ENCODE measurements around the gene KIRREL3.

The KIRREL3 gene

DNA sequence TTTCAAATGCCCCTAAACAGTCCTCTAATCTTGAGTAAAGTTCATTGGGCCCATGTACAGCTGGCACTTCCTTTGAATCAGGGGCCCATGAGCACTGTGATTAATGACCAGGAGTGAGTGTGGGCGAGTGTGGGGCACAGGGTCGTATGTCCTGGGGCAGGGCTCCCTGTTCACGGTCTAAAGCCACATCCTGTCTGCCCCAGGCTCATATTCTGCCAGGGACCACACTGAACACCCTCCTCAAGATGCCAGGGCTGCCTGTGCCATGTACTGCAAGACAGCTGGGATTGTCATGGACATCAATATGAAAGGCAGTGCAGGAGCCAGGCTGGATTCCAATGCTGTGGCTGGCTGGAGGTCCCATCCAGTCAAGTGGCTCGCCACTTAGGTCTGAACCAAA is 130.5 kb downstream of the KIRREL3 start:
- DNase-seq (ENCODE audit: low read depth): no peak

DNA sequence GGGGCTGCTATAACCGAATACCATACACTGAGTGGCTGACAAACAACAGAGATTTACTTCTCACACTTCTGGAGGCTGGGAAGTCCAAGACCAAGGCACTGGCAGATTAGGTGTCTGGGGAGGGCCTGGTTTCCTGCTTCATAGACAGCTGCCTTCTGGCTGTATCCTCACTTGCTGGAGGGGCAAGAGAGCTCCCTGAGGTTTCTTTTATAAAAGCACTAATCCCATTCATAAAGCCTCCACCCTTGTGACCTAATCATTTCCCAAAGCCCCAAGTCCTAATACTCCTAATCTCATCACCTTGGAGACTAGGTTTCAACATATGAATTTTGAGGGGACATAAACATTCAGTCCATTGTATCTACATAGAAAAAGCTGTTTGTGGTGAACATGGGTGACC is 131.8 kb downstream of the KIRREL3 start:
- DNase-seq (ENCODE audit: low read depth): no peak

DNA sequence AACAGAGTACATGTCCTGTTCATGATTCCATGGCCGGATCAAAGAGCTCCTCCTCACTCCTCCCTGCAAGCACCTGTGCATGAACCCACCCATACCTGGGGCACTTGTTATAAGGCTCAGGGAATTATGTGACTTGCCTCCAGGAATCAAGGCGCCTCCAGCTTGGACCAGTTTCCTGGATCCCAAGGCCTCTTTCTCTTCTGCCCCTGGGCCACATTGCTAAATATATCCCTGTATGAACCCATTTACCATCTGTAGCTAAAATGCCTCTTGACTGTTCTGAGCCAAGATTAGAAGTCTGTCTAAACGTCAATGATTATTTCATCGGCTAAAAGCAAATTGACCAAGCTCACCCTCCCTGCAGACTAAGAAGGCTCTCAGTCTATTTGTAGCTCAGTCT is 135.6 kb downstream of the KIRREL3 start:
- DNase-seq (ENCODE audit: low read depth): no peak

DNA sequence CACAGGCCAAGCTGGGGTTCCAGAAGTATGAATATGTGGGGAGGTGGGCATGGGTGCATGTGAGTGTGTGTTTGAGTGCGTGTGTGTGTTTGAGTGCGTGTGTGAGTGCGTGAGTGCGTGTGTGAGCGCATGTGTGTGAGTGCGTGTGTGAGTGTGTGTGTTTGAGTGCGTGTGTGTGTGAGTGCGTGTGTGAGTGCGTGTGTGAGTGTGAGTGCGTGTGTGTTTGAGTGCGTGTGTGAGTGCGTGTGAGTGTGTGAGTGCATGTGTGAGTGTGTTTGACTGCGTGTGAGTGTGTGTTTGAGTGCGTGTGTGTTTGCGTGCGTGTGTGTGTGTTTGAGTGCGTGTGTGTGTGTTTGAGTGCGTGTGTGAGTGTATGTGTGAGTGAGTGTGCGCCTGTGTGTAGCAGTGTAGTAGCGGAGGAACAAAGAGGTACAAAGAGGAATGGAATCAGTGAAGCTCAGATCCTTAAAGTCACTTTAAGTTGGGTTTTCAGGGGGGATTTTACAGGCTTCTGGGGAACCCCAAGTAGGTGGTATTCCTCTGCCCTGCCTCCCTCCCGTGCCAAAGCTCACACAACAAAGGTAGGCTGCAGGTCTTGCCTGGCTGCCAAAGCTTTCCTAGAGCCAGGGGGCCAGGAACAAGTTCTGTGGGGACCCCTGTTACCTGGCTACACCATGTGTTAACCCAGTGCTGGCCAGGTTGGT is 137.1 kb downstream of the KIRREL3 start:
- no peak for DNase-seq (ENCODE audit: low read depth)

DNA sequence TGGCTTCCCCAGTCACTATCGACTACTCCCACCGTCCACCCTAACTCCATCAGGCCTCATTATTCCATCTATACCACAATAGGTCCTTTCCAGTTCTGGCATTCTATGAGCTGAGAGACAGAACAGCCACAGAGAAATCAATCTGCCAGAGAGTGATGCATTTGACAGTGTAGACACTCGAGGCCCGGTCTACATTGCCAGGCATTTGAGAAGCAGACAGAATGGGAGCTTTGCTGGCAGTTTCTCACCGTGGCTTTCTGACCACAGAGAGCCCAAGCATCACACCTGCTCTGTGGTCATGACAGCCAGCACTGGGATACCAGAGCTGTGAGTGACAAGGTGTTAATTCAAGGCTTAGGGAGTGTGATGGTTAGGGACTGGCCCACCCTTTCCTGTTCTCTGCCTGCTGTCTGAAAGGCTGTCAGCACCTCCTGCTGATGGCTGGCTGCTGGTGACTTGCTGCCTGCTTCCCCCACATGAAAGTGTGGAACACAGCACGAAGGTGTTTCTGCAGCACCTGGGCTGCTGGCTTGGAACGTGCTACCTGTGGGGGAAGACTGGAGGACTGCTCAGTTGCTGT is 137.8 kb downstream of the KIRREL3 start:
- no peak for DNase-seq (ENCODE audit: low read depth)

DNA sequence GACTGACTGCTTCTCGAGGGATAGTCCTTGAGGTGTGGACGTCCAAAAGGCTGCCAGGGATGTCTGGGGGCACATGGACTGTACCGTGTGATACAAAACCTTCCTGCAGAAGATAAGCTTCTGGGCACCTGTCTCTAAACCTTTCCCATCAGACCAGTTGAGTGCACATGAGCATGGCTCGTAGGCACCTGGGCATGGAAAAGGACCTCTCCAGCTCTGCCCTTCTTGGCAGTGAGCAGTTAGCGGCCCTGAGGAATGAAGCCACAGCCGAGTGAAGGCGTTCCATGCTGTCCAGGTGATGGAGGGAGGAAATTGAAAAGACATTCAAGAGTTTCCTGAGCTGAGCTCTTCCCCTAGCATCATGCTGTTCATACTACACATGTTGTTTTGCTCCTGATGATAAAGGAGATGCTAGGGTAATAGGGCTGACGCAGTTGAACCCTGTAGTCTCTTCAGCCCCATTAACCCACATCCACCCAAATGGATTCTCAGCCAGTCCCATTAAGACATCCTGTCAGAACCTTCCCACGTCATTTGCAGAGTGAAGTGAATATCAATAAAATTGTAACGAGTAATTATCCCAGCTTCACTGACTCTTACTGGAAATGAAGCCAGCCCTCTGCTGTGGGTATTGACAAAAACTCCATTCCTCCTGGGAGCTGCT is 138.6 kb downstream of the KIRREL3 start:
- DNase-seq (ENCODE audit: low read depth): no peak

DNA sequence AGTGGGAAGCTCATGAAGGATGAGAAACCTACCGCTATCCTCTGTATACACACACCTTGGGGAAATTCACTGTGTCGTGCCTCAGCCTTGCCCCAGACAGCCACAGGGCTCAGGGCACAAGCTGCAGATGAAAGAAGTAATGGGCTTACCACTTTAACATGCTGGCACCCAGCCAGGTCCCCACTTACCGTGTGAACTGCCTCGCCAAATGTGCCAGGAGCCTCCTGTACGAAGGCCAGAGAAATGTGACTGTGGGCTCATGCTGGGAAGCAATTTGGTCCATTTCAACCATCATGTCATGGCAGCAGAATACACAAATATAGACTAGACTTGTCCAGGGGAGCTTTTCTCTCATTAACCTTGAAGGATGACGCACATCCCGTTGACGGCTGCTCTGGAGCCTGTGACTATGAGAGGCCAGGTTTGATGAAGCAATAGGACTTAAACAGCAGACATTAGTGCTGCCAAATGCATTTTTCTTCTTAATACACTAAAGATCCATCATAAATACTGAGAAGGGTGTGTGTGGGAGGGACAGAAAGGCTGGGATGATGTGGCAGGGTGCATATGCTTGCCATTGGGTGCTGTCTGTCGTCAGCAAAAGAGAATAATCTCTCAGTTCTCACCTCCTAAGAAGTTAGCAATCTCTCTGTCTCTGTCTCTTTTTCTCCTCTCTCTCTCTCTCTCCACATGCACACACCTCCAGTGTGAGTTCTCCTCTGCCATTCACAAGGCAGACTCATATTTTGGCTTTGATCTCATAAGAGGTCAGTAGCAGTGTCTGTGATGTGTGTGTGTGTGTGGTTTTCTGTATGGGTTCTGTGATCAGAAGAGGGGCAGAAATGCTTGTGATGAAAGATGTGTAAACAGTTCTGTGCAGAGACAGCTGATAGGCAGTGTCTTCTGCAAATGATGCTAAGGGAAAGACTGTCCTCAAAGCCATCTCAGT is 142.4 kb downstream of the KIRREL3 start:
- no peak for DNase-seq (ENCODE audit: low read depth)

DNA sequence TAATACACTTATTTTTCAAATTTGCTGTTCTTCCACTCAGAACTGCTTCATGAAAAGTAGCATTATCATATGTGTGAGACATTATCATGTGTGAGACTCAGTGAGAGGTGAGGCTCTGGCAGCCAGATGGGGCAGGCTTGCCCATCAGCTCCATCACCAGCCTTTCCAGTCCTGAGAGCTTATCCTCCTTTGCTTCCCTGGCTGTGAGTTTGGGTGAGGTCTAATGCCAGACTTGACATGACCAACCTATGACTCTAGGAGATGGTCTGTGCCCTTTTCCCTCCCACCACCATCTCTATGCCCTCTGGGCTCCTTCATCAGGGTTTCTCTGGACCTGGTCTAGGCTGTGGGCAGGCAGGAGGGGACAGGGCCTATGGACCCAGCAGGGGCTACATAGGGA is 145.0 kb downstream of the KIRREL3 start:
- no peak for DNase-seq (ENCODE audit: low read depth)

DNA sequence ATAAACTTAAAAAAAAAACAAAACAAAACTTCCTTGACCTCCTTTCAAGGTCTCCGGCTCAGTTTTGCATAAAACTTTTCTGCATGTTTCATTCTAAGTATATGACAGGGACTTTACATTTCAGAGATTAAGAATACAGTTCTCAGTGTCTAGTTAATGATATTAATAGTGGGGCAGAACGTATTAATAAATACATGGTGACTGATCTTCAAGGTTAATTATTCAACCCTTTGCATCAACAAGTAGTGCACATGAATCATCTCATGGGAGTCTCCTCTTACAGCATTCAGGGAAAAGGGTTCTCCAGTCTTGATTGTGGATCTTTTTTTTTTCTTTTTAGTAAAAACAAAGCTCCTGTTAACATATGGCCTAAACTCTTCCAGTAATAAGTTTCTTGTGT is 146.8 kb downstream of the KIRREL3 start:
- DNase-seq (ENCODE audit: low read depth): no peak

DNA sequence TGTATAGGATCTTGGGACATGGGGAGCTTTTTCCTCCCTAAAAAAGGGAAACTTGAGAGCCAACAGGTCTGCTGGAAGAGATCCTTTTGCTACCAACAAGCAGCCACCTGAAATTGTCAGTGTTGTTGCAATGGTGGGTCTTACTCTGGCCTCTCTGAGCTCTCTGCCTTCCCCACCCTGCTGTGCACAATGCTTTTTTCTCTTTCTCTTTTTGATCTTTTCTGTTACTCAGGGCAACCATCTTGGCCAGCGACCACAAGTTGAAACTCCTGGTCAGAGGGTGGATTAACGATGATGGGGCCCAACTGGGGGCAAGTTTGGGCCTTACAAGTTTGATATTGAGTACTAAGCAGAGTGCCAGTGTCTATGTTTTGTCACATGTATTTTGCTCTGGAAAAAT is 155.8 kb downstream of the KIRREL3 start:
- no peak for DNase-seq (ENCODE audit: low read depth)

DNA sequence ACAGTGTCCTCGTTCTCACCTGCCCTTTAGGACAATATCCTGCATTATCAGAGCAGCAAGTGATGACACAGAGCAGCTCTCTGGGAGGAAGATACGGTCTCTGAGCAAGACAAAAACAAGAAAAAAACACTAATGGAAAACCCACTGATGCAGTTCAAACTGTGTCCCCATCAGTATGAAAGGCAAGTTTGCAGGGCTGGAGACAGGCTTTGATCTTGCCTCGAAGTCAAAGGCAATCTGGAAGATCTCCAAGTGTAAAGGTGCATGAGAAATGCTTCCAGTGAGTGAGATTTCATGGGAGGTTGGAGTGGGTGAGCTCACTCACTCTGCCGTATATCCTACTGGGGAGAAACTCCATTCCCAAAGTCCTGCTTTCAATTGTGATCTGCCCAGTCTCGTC is 157.5 kb downstream of the KIRREL3 start:
- no peak for DNase-seq (ENCODE audit: low read depth)

DNA sequence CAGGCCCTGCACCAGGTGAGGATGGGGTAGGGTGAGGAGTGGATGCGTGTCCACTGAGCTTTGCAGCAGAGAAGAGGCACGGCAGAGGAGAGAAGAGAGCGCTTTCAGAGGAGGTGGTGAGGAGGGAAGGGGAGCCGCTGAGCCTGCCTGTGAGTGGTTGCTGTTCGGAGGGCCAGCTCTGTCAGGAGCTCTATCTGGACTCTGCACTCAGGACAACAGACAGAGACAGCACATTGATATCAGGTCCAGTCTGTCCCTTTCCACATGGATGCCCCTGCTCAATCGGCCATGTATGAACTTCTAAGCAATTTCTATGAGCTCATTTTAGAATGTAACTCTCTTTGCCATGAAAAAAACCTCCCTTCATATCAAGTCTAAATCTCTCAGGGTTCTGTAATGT is 158.6 kb downstream of the KIRREL3 start:
- no peak for DNase-seq (ENCODE audit: low read depth)

DNA sequence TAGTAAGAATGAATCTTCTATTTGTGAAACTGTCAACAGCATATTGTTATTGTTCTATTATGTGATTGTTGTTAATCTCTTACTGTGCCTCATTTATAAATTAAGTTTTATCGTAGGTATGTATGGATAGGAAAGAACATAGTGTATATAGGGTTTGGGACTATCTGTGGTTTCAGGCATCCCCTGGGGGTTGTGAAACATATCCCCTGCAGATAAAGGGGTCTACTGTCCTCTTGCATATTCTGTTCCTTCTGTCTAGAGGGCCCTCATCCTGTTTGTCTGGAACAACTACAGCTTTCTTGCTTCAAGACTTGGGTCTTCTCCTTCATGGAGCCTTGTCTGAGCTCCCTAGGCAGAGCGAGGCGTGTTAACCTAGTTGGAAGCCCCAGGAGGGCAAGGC is 159.6 kb downstream of the KIRREL3 start:
- DNase-seq (ENCODE audit: low read depth): no peak

DNA sequence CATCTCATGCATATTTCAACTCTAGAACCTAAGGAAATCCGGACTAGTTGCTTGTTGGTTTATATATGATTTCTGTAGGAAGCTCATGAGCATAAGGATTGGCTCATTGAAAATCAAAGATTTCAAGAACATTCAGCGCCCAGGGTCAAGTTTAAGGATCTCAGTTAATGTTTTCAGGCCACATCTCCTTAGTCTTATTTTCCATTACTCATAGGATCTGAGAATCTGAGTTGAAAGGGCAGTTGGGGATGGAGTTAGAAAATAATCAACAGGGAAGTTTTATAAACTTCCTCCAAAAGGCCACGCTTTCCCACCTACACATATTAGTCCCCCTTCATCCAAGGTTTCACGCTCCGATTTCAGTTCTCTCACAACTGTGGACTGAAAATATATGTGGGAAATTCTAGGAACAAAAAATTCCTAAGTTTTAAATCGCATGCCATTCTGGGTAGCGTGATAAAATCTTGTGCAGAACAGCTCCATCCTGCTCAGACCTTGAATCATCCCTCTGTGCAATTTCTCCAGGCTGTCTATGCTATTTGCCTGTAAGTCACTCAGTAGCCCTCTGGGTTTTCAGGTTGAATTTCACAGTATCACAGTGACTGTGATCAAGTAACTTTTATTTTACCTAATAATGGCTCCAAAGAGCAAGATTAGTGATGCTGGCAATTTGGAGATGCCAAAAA is 160.2 kb downstream of the KIRREL3 start:
- DNase-seq (ENCODE audit: low read depth): no peak

DNA sequence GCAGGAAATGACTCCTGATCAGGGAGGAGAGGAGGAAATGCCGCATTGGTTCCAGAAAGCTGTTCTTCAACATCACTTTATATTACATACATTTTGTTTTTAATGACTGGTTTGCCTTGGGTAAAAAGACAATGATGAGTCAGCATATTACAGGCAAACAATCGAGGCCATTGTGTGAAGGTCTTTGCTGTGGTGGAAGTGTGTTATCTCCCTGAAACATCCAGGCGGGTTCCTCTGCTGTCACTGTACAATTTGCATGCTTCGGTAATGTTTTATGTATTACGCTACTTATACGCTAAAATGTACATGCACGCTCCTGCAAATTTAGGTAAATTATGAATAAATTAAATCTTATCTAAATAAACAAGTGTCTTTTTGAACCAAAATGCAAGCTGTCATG is 161.1 kb downstream of the KIRREL3 start:
- no peak for DNase-seq (ENCODE audit: low read depth)

DNA sequence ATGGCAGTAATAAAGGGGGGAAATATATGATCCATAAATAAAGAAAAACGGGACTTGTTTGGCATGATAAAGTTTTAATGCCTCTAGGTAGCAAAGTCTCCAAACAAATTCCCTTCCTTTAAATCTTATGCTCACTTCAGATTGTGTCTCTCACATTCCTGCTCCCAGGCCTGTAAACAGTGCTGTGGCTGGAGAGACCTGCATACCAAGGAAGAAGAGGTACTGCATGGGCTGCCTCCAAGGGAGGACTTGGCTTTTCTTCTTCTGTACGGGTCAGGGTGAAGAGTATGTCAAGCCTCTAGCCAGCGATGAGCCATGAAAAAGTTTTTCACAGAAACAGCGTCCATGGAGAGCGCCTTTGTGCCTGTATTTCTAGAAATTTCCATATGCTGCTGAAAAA is 161.8 kb downstream of the KIRREL3 start:
- no peak for DNase-seq (ENCODE audit: low read depth)

DNA sequence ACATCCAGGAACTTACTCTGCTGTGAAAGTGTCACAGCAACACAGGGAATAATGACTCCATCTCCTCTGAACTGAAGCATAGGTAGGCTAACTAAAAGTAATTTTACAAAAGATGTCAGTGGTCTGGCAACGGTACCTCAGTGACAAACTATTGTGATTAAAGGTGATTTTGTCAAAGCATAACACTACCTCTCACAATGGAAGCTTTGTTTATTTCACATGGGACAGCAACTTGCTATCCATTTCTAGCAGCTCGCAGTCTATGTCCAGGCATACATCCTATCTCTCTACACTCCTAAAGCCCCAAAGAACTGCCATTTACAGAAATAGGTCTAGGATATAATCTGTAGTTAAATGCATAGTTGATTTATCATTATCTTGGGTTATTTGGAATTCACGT is 163.0 kb downstream of the KIRREL3 start:
- no peak for DNase-seq (ENCODE audit: low read depth)

DNA sequence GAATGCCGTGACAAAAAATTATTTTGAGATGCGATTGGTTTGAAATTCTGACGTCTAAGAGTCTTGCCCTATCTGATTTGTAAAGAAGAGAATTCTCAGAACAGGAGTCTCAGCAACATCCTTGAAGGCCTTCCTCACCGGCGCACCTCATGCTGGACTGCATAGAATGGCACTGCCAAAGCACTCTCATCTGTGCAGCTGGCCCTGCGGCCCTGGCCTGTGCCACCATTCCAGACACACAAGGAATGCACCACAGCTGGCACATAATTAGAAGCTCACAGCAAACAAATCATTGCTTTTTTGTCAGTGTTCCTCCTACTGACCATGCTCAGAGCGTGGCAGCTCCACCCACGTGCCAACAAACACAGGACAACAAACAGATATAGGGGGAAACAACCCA is 166.0 kb downstream of the KIRREL3 start:
- DNase-seq (ENCODE audit: low read depth): no peak

DNA sequence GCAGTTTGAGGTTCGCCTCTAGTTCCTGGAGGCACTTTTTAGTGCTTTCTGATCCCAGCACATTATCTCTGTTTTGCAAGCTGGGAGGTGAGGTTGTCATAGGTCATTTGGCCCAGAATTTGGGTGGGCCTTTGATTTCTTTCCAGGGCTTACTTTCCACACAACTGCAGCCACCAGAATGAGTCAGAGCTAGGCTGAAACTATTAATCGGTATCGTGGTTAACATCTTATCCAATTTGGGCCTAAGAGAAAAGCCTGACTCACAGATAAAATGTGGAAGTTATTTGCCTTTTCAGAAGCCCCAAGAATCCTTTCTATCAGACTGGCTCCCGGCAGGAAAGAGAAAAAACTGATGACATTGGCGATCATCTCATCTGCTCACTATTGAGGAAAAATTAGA is 166.4 kb downstream of the KIRREL3 start:
- DNase-seq (ENCODE audit: low read depth): no peak

DNA sequence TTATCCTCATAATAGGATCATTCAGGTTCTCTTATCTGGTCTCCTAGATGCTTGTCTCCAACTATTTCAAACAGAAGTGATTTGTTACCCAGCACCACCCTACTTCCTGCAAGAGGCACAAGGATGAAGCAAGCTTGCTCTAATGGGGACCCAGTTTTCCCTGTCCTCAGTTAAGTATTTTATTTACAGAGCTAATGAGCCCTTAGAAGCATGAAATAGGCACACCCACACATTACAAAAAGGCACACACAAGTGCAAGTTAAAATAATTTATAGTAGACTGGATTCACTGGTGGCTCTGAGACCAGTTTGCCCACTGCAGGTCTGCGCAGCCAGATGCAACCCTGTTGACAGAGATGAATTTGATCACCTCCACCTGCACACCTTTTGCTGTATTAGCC is 167.5 kb downstream of the KIRREL3 start:
- no peak for DNase-seq (ENCODE audit: low read depth)

DNA sequence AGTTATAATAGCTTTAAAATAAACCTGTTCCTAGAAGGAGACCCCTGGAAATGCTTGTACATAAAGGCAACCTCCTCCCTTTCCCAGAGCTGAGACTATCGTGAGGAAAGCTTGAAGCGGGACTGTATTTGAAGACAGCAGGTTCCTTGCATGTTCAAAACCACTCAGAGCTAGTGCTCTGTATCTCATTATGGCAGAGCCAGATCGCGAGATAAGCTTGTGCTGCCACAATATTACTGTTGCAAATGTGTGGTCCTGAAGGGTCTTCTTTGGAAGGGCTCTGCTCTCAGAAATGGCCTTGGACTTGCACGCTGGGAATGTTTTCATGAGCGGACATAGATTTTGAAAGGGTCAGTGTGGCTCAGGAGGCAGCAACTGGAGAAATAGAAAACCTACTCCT is 168.2 kb downstream of the KIRREL3 start:
- no peak for DNase-seq (ENCODE audit: low read depth)

DNA sequence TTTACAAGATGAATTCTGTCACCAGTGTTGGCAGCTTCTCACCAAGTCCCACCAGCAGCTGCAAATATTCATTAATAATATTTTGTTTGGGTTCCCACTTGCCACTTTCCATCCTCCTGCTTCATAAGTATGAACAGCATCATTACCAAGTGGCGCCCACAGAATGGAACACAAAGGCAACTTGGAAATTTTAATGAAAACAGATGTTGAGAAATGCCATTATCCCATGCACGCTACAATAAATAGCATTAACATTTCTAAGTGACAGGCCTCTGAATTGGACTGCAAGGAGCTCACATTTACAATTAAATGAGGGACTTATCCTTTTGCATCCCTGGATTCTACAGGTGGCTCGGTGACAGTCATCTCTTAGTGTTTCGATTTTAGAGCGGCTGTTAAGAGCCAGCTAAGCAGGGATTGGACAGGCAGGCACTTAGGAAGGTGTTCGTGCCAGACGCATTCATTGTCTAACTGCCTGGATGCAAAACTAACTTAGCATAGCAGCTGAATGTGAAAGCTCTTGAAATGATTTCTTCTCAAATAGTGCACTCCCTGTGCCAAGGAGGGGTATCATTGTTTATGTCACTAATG is 170.3 kb downstream of the KIRREL3 start:
- no peak for DNase-seq (ENCODE audit: low read depth)

Measured in activated T-cell treated with anti-CD3 and anti-CD28 coated beads for 24 hours (primary cell).